K562 (cell line): ENCODE data around the gene XCL2.

Experiments
- EP300 ChIP-seq: IDR thresholded peaks from 2 replicates; pipeline ENCODE4 v1.6.1; 2012; ENCODE audit warnings: low read length, improper control_type of control experiment
- POLR2A ChIP-seq: fragments of 450-650 bp; conservative IDR thresholded peaks from 2 replicates; pipeline ENCODE4 v1.6.1; 2016
- POLR2AphosphoS5 ChIP-seq: IDR thresholded peaks from 2 replicates; pipeline ENCODE4 v1.6.1; 2011; ENCODE audit warnings: mild to moderate bottlenecking, low read depth, low read length, moderate library complexity; ENCODE audit not compliant: control insufficient read depth, insufficient read depth
- SNRNP70 ChIP-seq: fragments of 200-400 bp; formaldehyde crosslinking; optimal IDR thresholded peaks from 2 replicates; pipeline ENCODE3; 2017; ENCODE audit warnings: low read depth, low read length
- TBL1XR1 ChIP-seq, 2 experiments: IDR thresholded peaks; 2 replicates each; pipeline ENCODE4 v1.6.1; 2012; ENCODE audit warnings: improper control_type of control experiment in 2 of 2, low read length in 2 of 2, mild to moderate bottlenecking in 1 of 2
- ZNF24 ChIP-seq: fragments of 450-650 bp; IDR thresholded peaks from 2 replicates; pipeline ENCODE4 v1.6.1; 2016
- TF ChIP-seq, protein P1 (sequence below): sonication (generic); formaldehyde crosslinking; IDR thresholded peaks from 2 replicates; pipeline ENCODE4 v1.8.0; 2023; ENCODE audit warnings: mild to moderate bottlenecking, missing genetic modification reagents
- TF ChIP-seq, protein P2 (sequence below), 2 experiments: IDR thresholded peaks; 2 replicates each; pipeline ENCODE4 v1.6.1; 2012; ENCODE audit warnings: improper control_type of control experiment in 2 of 2, low read depth in 2 of 2, low read length in 2 of 2, borderline replicate concordance in 1 of 2
- TF ChIP-seq, protein P3 (sequence below): fragments of 450-650 bp; formaldehyde crosslinking; IDR thresholded peaks from 2 replicates; pipeline ENCODE4 v1.4.0; 2022; ENCODE audit warnings: mild to moderate bottlenecking, moderate library complexity
- TF ChIP-seq, protein P4 (sequence below): sonication (generic); formaldehyde crosslinking; IDR thresholded peaks from 2 replicates; pipeline ENCODE4 v1.8.0; 2022; ENCODE audit warnings: mild to moderate bottlenecking, missing genetic modification reagents, borderline replicate concordance
- TF ChIP-seq, protein P5 (sequence below), 3 experiments: IDR thresholded peaks in 2 of 3; conservative IDR thresholded peaks in 1 of 3; 2 replicates each; pipeline ENCODE4 v1.5.1; 2011 to 2012; ENCODE audit warnings: low read length in 3 of 3, mild to moderate bottlenecking in 3 of 3, control low read depth in 2 of 3, improper control_type of control experiment in 1 of 3, inconsistent platforms in 1 of 3, low read depth in 1 of 3, mixed read lengths in 1 of 3, moderate library complexity in 1 of 3; ENCODE audit not compliant: insufficient read depth in 2 of 3

DNA sequence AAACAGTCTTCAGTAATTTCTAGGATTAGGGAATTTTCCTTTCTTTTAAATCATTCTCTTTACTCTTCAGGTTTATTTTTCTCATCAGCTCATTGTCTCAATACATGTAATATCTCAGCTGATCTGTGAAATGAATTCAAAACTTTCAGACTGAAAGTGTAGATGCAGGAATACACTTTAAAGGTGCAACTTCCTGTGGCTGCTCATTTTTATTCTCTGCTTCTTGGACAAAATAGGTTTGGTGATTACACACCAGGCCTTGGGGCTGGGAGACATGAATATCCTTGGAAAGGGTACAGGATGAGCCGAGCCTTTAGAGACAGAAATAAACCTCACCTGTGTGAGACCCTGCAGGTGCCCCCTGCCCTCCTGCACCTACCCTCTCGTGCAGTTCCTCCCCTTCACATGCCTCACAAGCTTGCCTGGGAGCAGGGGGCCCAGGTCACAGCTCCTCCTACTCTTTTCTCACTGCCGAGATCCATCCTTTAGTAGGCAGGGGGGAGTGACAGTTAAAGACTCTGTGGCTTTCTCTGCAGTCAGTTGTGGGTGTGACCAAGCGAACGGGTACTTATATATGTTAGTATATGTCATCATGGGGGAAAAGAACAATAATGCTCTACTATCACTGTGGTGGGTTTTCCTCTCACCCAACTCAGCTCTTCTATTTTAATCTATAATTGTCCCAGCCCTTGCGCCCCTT, 23.6 kb downstream of the XCL2 start:
- TF ChIP-seq, protein P1, sequence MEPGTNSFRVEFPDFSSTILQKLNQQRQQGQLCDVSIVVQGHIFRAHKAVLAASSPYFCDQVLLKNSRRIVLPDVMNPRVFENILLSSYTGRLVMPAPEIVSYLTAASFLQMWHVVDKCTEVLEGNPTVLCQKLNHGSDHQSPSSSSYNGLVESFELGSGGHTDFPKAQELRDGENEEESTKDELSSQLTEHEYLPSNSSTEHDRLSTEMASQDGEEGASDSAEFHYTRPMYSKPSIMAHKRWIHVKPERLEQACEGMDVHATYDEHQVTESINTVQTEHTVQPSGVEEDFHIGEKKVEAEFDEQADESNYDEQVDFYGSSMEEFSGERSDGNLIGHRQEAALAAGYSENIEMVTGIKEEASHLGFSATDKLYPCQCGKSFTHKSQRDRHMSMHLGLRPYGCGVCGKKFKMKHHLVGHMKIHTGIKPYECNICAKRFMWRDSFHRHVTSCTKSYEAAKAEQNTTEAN: no peak
- TF ChIP-seq POLR2AphosphoS5 (no peak), POLR2A (no peak), SNRNP70 (no peak), ZNF24 (no peak), EP300 (no peak), TBL1XR1 (IDR thresholded peaks at IDR 0.05; ENCODE audit: low read length in 2 of 2) (no peak)
- TF ChIP-seq, protein P2, sequence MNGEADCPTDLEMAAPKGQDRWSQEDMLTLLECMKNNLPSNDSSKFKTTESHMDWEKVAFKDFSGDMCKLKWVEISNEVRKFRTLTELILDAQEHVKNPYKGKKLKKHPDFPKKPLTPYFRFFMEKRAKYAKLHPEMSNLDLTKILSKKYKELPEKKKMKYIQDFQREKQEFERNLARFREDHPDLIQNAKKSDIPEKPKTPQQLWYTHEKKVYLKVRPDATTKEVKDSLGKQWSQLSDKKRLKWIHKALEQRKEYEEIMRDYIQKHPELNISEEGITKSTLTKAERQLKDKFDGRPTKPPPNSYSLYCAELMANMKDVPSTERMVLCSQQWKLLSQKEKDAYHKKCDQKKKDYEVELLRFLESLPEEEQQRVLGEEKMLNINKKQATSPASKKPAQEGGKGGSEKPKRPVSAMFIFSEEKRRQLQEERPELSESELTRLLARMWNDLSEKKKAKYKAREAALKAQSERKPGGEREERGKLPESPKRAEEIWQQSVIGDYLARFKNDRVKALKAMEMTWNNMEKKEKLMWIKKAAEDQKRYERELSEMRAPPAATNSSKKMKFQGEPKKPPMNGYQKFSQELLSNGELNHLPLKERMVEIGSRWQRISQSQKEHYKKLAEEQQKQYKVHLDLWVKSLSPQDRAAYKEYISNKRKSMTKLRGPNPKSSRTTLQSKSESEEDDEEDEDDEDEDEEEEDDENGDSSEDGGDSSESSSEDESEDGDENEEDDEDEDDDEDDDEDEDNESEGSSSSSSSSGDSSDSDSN (IDR thresholded peaks at IDR 0.05; ENCODE audit: borderline replicate concordance in 1 of 2, low read depth in 2 of 2, low read length in 2 of 2): no peak
- TF ChIP-seq, protein P3, sequence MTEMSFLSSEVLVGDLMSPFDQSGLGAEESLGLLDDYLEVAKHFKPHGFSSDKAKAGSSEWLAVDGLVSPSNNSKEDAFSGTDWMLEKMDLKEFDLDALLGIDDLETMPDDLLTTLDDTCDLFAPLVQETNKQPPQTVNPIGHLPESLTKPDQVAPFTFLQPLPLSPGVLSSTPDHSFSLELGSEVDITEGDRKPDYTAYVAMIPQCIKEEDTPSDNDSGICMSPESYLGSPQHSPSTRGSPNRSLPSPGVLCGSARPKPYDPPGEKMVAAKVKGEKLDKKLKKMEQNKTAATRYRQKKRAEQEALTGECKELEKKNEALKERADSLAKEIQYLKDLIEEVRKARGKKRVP (CRISPR knock-in tag): no peak
- TF ChIP-seq, protein P4, sequence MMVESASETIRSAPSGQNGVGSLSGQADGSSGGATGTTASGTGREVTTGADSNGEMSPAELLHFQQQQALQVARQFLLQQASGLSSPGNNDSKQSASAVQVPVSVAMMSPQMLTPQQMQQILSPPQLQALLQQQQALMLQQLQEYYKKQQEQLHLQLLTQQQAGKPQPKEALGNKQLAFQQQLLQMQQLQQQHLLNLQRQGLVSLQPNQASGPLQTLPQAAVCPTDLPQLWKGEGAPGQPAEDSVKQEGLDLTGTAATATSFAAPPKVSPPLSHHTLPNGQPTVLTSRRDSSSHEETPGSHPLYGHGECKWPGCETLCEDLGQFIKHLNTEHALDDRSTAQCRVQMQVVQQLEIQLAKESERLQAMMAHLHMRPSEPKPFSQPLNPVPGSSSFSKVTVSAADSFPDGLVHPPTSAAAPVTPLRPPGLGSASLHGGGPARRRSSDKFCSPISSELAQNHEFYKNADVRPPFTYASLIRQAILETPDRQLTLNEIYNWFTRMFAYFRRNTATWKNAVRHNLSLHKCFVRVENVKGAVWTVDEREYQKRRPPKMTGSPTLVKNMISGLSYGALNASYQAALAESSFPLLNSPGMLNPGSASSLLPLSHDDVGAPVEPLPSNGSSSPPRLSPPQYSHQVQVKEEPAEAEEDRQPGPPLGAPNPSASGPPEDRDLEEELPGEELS (CRISPR knock-in tag): no peak
- TF ChIP-seq, protein P5, sequence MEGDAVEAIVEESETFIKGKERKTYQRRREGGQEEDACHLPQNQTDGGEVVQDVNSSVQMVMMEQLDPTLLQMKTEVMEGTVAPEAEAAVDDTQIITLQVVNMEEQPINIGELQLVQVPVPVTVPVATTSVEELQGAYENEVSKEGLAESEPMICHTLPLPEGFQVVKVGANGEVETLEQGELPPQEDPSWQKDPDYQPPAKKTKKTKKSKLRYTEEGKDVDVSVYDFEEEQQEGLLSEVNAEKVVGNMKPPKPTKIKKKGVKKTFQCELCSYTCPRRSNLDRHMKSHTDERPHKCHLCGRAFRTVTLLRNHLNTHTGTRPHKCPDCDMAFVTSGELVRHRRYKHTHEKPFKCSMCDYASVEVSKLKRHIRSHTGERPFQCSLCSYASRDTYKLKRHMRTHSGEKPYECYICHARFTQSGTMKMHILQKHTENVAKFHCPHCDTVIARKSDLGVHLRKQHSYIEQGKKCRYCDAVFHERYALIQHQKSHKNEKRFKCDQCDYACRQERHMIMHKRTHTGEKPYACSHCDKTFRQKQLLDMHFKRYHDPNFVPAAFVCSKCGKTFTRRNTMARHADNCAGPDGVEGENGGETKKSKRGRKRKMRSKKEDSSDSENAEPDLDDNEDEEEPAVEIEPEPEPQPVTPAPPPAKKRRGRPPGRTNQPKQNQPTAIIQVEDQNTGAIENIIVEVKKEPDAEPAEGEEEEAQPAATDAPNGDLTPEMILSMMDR (IDR thresholded peaks at IDR 0.05 in 2 of 3, conservative IDR thresholded peaks at IDR 0.05 in 1 of 3; ENCODE audit: insufficient read depth in 2 of 3, low read depth in 1 of 3, low read length in 3 of 3): no peak
